ENCODE measurements around the gene KRTAP5-2. TPM values are rescaled to one million over a fixed set of nuclear protein-coding genes. Genes with fewer than 3 reads are reported as not detected.

The KRTAP5-2 gene
- total and polyA plus RNA-seq, 9 of the 15 experiments (the other 6 are each of a cell fraction or from before 2014, with no cell fraction given), result not detected

GRCh38 chr11:1563697-1564534 is 34.2 kb downstream of the KRTAP5-2 start:
- Histone ChIP-seq H3K4me2 (ENCODE audit: insufficient read depth, low read length) (no peak overlapping the region), H3K36me3 (ENCODE audit: control insufficient read depth, insufficient read depth, low read length) (no peaks in the 10 kb centered on the region), H3K4me3 (no peak overlapping the region), H3K4me1 (replicated peaks in 1 of 2; ENCODE audit: control insufficient read depth in 2 of 2, insufficient read depth in 2 of 2, low read length in 2 of 2) (peaks cover 0 to 56% of the 10 kb centered on the region in 2 experiments; a peak in 3 of 5 replicates), H2AFZ (ENCODE audit: low read depth, low read length) (no peak overlapping the region), H3K79me2 (ENCODE audit: control insufficient read depth, insufficient read depth, low read length) (no peaks in the 10 kb centered on the region), H4K20me1 (replicated peaks; ENCODE audit: control insufficient read depth, insufficient read depth, low read length) (peaks cover 55% of the 10 kb centered on the region), H3K9me1 (ENCODE audit: control insufficient read depth, insufficient read depth, low read length) (peaks cover 3% of the 10 kb centered on the region), H3K27me3 (ENCODE audit: control insufficient read depth in 2 of 2, insufficient read depth in 2 of 2, low read length in 2 of 2) (peaks cover 0 to 47% of the 10 kb centered on the region in 2 experiments; a peak in 2 of 5 replicates), H3K9ac (ENCODE audit: insufficient read depth in 1 of 2, low read depth in 2 of 2, low read length in 2 of 2) (peak overlapping the region in 1 of 2 experiments; percentile 81; a peak in 2 of 4 replicates), H3K9me3 (replicated peaks; ENCODE audit: control insufficient read depth, insufficient read depth, low read depth, low read length) (no peaks in the 10 kb centered on the region), H3K27ac (ENCODE audit: extremely low read depth, low read depth, low read length) (no peak overlapping the region)
- ATAC-seq, result no peak
- no TSS peak for BruUV-seq (replicated peaks)
- POLR2A ChIA-PET, result interaction anchor here (0.6 kb wide), 1 partner anchor 89 kb away, joined by 3 read pairs; no protein-coding TSS in a partner anchor
- in situ Hi-C loops (cut with MboI), result no loop called here
- 42% methylated on average over 18 of the region's 29 CpGs for WGBS (ENCODE audit: insufficient coverage, low coverage, missing lambda C conversion rate)
- no peak for DNase-seq (ENCODE audit: extremely low read depth in 1 of 4, low spot score in 3 of 4)
- intact Hi-C loops (cut with micrococcal nuclease), result no loop called here
- no peak for FAIRE-seq
- CTCF ChIA-PET (ENCODE audit: low intra/inter-chr PET ratio), result no interaction called here
- TF ChIP-seq BRD4 (IDR thresholded peaks at IDR 0.05) (no peak), ZFX (CRISPR knock-in tag; IDR thresholded peaks at IDR 0.05) (no peak), ZBTB17 (CRISPR knock-in tag; IDR thresholded peaks at IDR 0.05) (no peak), HDAC3 (IDR thresholded peaks at IDR 0.05; ENCODE audit: borderline replicate concordance, partially characterized antibody) (no peak), CBX1 (IDR thresholded peaks at IDR 0.05; ENCODE audit: low read depth) (no peak), ZNF766 (CRISPR knock-in tag; conservative IDR thresholded peaks at IDR 0.05) (no peak), POLR2A (conservative IDR thresholded peaks at IDR 0.05) (no peak), ZNF143 (CRISPR knock-in tag; IDR thresholded peaks at IDR 0.05) (no peak), ZBTB43 (CRISPR knock-in tag; IDR thresholded peaks at IDR 0.05) (no peak), ZNF707 (CRISPR knock-in tag; conservative IDR thresholded peaks at IDR 0.05) (no peak)
- TF ChIP-seq, protein P1, sequence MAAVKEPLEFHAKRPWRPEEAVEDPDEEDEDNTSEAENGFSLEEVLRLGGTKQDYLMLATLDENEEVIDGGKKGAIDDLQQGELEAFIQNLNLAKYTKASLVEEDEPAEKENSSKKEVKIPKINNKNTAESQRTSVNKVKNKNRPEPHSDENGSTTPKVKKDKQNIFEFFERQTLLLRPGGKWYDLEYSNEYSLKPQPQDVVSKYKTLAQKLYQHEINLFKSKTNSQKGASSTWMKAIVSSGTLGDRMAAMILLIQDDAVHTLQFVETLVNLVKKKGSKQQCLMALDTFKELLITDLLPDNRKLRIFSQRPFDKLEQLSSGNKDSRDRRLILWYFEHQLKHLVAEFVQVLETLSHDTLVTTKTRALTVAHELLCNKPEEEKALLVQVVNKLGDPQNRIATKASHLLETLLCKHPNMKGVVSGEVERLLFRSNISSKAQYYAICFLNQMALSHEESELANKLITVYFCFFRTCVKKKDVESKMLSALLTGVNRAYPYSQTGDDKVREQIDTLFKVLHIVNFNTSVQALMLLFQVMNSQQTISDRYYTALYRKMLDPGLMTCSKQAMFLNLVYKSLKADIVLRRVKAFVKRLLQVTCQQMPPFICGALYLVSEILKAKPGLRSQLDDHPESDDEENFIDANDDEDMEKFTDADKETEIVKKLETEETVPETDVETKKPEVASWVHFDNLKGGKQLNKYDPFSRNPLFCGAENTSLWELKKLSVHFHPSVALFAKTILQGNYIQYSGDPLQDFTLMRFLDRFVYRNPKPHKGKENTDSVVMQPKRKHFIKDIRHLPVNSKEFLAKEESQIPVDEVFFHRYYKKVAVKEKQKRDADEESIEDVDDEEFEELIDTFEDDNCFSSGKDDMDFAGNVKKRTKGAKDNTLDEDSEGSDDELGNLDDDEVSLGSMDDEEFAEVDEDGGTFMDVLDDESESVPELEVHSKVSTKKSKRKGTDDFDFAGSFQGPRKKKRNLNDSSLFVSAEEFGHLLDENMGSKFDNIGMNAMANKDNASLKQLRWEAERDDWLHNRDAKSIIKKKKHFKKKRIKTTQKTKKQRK (IDR thresholded peaks at IDR 0.05; ENCODE audit: borderline replicate concordance, low read depth, low read length), result no peak
- TF ChIP-seq, protein P2, sequence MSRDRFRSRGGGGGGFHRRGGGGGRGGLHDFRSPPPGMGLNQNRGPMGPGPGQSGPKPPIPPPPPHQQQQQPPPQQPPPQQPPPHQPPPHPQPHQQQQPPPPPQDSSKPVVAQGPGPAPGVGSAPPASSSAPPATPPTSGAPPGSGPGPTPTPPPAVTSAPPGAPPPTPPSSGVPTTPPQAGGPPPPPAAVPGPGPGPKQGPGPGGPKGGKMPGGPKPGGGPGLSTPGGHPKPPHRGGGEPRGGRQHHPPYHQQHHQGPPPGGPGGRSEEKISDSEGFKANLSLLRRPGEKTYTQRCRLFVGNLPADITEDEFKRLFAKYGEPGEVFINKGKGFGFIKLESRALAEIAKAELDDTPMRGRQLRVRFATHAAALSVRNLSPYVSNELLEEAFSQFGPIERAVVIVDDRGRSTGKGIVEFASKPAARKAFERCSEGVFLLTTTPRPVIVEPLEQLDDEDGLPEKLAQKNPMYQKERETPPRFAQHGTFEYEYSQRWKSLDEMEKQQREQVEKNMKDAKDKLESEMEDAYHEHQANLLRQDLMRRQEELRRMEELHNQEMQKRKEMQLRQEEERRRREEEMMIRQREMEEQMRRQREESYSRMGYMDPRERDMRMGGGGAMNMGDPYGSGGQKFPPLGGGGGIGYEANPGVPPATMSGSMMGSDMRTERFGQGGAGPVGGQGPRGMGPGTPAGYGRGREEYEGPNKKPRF (IDR thresholded peaks at IDR 0.05; ENCODE audit: low read depth, low read length), result no peak
- TF ChIP-seq, protein P3, sequence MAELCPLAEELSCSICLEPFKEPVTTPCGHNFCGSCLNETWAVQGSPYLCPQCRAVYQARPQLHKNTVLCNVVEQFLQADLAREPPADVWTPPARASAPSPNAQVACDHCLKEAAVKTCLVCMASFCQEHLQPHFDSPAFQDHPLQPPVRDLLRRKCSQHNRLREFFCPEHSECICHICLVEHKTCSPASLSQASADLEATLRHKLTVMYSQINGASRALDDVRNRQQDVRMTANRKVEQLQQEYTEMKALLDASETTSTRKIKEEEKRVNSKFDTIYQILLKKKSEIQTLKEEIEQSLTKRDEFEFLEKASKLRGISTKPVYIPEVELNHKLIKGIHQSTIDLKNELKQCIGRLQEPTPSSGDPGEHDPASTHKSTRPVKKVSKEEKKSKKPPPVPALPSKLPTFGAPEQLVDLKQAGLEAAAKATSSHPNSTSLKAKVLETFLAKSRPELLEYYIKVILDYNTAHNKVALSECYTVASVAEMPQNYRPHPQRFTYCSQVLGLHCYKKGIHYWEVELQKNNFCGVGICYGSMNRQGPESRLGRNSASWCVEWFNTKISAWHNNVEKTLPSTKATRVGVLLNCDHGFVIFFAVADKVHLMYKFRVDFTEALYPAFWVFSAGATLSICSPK (IDR thresholded peaks at IDR 0.05; ENCODE audit: borderline replicate concordance), result no peak

Data from K562 (cell line).